ENCODE data around the gene NCOA7. TPM values are rescaled to one million over a fixed set of nuclear protein-coding genes. Genes with fewer than 3 reads are reported as not detected.

Gene NCOA7
- total and polyA plus RNA-seq, 2 of the 8 experiments (the other 6 are each of a cell fraction or from before 2014, with no cell fraction given) = 2.6 to 10.7 TPM

GRCh38 chr6:125882243-125882642, 91.5 kb downstream of the NCOA7 start:
- H4K8ac ChIP-seq (ENCODE audit: extremely low read depth, insufficient read depth, low read length) = no peak overlapping the region
- H3K4ac ChIP-seq (replicated peaks; ENCODE audit: insufficient read length, low read depth, low read length) = no peak overlapping the region
- H2BK120ac ChIP-seq (replicated peaks; ENCODE audit: low read depth, low read length) = no peak overlapping the region
- no peak overlapping the region for H4K5ac ChIP-seq (ENCODE audit: insufficient read length, low read depth, low read length)
- no peaks in the 10 kb centered on the region for H3K27me3 ChIP-seq (replicated peaks in 1 of 4; ENCODE audit: control insufficient read depth in 3 of 4, extremely low read depth in 1 of 4, insufficient read depth in 3 of 4, low read length in 3 of 4)
- H3K4me1 ChIP-seq (replicated peaks in 1 of 4; ENCODE audit: control insufficient read depth in 3 of 4, insufficient read depth in 4 of 4, low read length in 3 of 4) = no peaks in the 10 kb centered on the region
- 97% methylated on average over 4 of the region's 4 CpGs; no CpG with 5 or more reads in 1 of the 2 experiments for WGBS, 2 experiments (ENCODE audit: extremely low coverage in 1 of 2, insufficient coverage in 1 of 2, insufficient read length in 1 of 2, insufficient replicate concordance in 2 of 2, low coverage in 1 of 2, low lambda C conversion rate in 2 of 2, missing lambda C conversion rate in 1 of 2)
- no peaks in the 10 kb centered on the region; the same call in 1 of the 2 replicates for H3K79me1 ChIP-seq (ENCODE audit: low read depth, low read length)
- no peak overlapping the region for H3K14ac ChIP-seq (ENCODE audit: insufficient read length)
- H3K56ac ChIP-seq (replicated peaks; ENCODE audit: insufficient read length, low read depth, low read length) = no peak overlapping the region
- no peak overlapping the region for H3K9ac ChIP-seq (replicated peaks in 1 of 4; ENCODE audit: extremely low read depth in 1 of 4, low read depth in 3 of 4, low read length in 3 of 4)
- H3K79me2 ChIP-seq (ENCODE audit: control insufficient read depth in 1 of 2, insufficient read depth in 2 of 2, low read length in 2 of 2) = no peaks in the 10 kb centered on the region
- H2BK15ac ChIP-seq (ENCODE audit: low read length) = no peak overlapping the region
- DNase-seq (ENCODE audit: low read depth in 1 of 2, low spot score in 2 of 2) (no peak), FAIRE-seq (no peak)
- H3K9me3 ChIP-seq (ENCODE audit: insufficient read depth in 2 of 2, low read depth in 1 of 2, low read length in 1 of 2) = no peaks in the 10 kb centered on the region
- H3K27ac ChIP-seq (ENCODE audit: low read depth, low read length) = no peak overlapping the region
- no peak overlapping the region for H2BK5ac ChIP-seq (ENCODE audit: low read depth, low read length)
- no peak overlapping the region for H3K23ac ChIP-seq (ENCODE audit: insufficient read length)
- no peak overlapping the region for H3K18ac ChIP-seq (ENCODE audit: extremely low read depth, low read length)
- no peak overlapping the region for H3K4me3 ChIP-seq (ENCODE audit: extremely low read depth in 1 of 4, insufficient read depth in 2 of 4, low read depth in 3 of 4, low read length in 4 of 4)
- H4K91ac ChIP-seq (replicated peaks; ENCODE audit: insufficient read length, low read length) = no peak overlapping the region
- no peaks in the 10 kb centered on the region; the same call in 1 of the 2 replicates for H3K23me2 ChIP-seq (ENCODE audit: low read depth, low read length)
- no peaks in the 10 kb centered on the region for H4K20me1 ChIP-seq (replicated peaks in 1 of 2; ENCODE audit: control insufficient read depth in 1 of 2, insufficient read depth in 2 of 2, low read length in 2 of 2)
- peaks cover 0 to 5% (median 0%) of the 10 kb centered on the region in 4 experiments; a peak in 1 of 8 replicates for H3K36me3 ChIP-seq (ENCODE audit: control insufficient read depth in 2 of 4, insufficient read depth in 4 of 4, low read length in 3 of 4)
- H2AFZ ChIP-seq (ENCODE audit: low read length) = no peak overlapping the region
- no peak overlapping the region for H3K4me2 ChIP-seq (ENCODE audit: insufficient read depth in 1 of 2, low read depth in 2 of 2, low read length in 2 of 2)
- CTCF ChIA-PET (ENCODE audit: partially characterized antibody) = interaction anchor here (1.0 to 1.2 kb wide), 2 partner anchors 24 to 36 kb away, joined by 3 to 5 read pairs; no protein-coding TSS in a partner anchor
- no peak overlapping the region for H2BK20ac ChIP-seq (ENCODE audit: low read length)
- no peak overlapping the region for H2AK5ac ChIP-seq (ENCODE audit: low read depth, low read length)
- POLR2A ChIA-PET (ENCODE audit: partially characterized antibody) = no interaction called here
- H2BK12ac ChIP-seq (ENCODE audit: low read depth, low read length) = no peak overlapping the region
- no peak for TF ChIP-seq GTF2F1 (IDR thresholded peaks at IDR 0.05; ENCODE audit: borderline replicate concordance, low read depth, low read length)
- no peak for TF ChIP-seq CTCF (IDR thresholded peaks at IDR 0.05; ENCODE audit: control extremely low read depth in 1 of 3, insufficient read depth in 1 of 3, low read depth in 1 of 3, low read length in 3 of 3)
- TF ChIP-seq SIRT6 (IDR thresholded peaks at IDR 0.05; ENCODE audit: low read length) = no peak
- no peak for TF ChIP-seq CBX8 (IDR thresholded peaks at IDR 0.05; ENCODE audit: borderline replicate concordance, low read depth, low read length)
- no peak for TF ChIP-seq MAFK (IDR thresholded peaks at IDR 0.05; ENCODE audit: low read depth, low read length)
- no peak for TF ChIP-seq CHD2 (IDR thresholded peaks at IDR 0.05; ENCODE audit: low read length)
- TF ChIP-seq EZH2 (IDR thresholded peaks at IDR 0.05; ENCODE audit: low read depth, low read length, severe bottlenecking) = no peak
- no peak for TF ChIP-seq RAD21 (IDR thresholded peaks at IDR 0.05 in 1 of 2, conservative IDR thresholded peaks at IDR 0.05 in 1 of 2; ENCODE audit: low read depth in 2 of 2, low read length in 2 of 2)
- TF ChIP-seq POLR2AphosphoS5 (IDR thresholded peaks at IDR 0.05; ENCODE audit: low read depth, low read length) = no peak
- TF ChIP-seq MAX (IDR thresholded peaks at IDR 0.05) = no peak
- TF ChIP-seq KDM5A (IDR thresholded peaks at IDR 0.05; ENCODE audit: low read length) = no peak
- no peak for TF ChIP-seq BCL11A (IDR thresholded peaks at IDR 0.05; ENCODE audit: low read depth in 2 of 2, low read length in 2 of 2)
